IMR-90 (cell line): ENCODE results near the gene NOMO2. TPM values are rescaled to one million over a fixed set of nuclear protein-coding genes. Genes with fewer than 3 reads are reported as not detected.
"Not testable (repeated sequence)": the region's sequence is repeated elsewhere in the genome, so short reads cannot be mapped to it uniquely, and the experiment has no call there.

Source experiments
- ATAC-seq: fragments of 200-7000 bp; cut with Tn5 transposase; 2 replicates; pipeline ENCODE4 v1.9.1; 2020; ENCODE audit warnings: low read depth, mild to moderate bottlenecking, moderate library complexity
- BruUV-seq: library from RNA; stranded (reverse); fragments of 400-500 nt; replicated peaks from 2 replicates; lab custom pipeline; 2021; lab: Mats Ljungman, UMichigan
- CTCF ChIA-PET: fragments of 300-600 bp; formaldehyde crosslinking; extraction: SDS; loops from one replicate; lab custom pipeline; 2021; ENCODE audit warnings: antibody characterized with exemption; lab: Yijun Ruan, JAX
- POLR2A ChIA-PET: fragments of 300-600 bp; sonication (Branson Sonifier 250); formaldehyde crosslinking; loops from one replicate; lab custom pipeline; 2022; ENCODE audit warnings: antibody characterized with exemption; ENCODE audit not compliant: unreplicated experiment; lab: Charles Lee
- DNase-seq: peaks from one replicate; pipeline ENCODE4 v3.0.0; 2013
- H2AFZ ChIP-seq: replicated peaks from 2 replicates; pipeline ENCODE3; 2013; ENCODE audit warnings: low read length, mild to moderate bottlenecking; ENCODE audit not compliant: poor library complexity
- H2AK5ac ChIP-seq: 2 replicates; pipeline ENCODE4 v1.6.1; 2013; ENCODE audit warnings: low read depth, low read length, inconsistent platforms
- H2AK9ac ChIP-seq: replicated peaks from 2 replicates; pipeline ENCODE3; 2013; ENCODE audit warnings: mild to moderate bottlenecking, low read depth, low read length, moderate library complexity; ENCODE audit not compliant: poor library complexity
- H2BK120ac ChIP-seq: 2 replicates; pipeline ENCODE4 v1.6.1; 2013; ENCODE audit warnings: low read depth, low read length, inconsistent platforms
- H2BK15ac ChIP-seq: 3 replicates; pipeline ENCODE4 v1.6.1; 2013; ENCODE audit warnings: low read depth, low read length, inconsistent platforms
- H2BK20ac ChIP-seq: 2 replicates; pipeline ENCODE4 v1.6.1; 2013; ENCODE audit warnings: low read depth, mild to moderate bottlenecking, inconsistent platforms, low read length, moderate library complexity
- H2BK5ac ChIP-seq: 2 replicates; pipeline ENCODE4 v1.6.1; 2013; ENCODE audit warnings: mild to moderate bottlenecking, low read depth, low read length, inconsistent platforms; ENCODE audit not compliant: poor library complexity, severe bottlenecking
- H3K14ac ChIP-seq: replicated peaks from 2 replicates; pipeline ENCODE4 v1.6.1; 2013; ENCODE audit warnings: low read depth, low read length, inconsistent platforms
- H3K18ac ChIP-seq: 2 replicates; pipeline ENCODE4 v1.6.1; 2013; ENCODE audit warnings: low read depth, low read length, control low read depth
- H3K23ac ChIP-seq: 2 replicates; pipeline ENCODE4 v1.6.1; 2013; ENCODE audit warnings: low read depth, low read length, inconsistent platforms
- H3K27ac ChIP-seq: 2 replicates; pipeline ENCODE4 v1.5.1; 2013; ENCODE audit warnings: mild to moderate bottlenecking, control low read depth, low read length; ENCODE audit not compliant: insufficient read depth
- H3K27me3 ChIP-seq: 2 replicates; pipeline ENCODE4 v1.6.1; 2013; ENCODE audit warnings: low read length; ENCODE audit not compliant: control insufficient read depth, insufficient read depth
- H3K36me3 ChIP-seq: 2 replicates; pipeline ENCODE4 v1.6.1; 2013; ENCODE audit warnings: low read length, mixed read lengths; ENCODE audit not compliant: control insufficient read depth, insufficient read depth
- H3K4ac ChIP-seq: 2 replicates; pipeline ENCODE4 v1.6.1; 2013; ENCODE audit warnings: low read depth, low read length, inconsistent platforms
- H3K4me1 ChIP-seq: 2 replicates; pipeline ENCODE4 v1.6.1; 2013; ENCODE audit warnings: low read length, mixed read lengths; ENCODE audit not compliant: control insufficient read depth, insufficient read depth
- H3K4me2 ChIP-seq: 2 replicates; pipeline ENCODE4 v1.6.1; 2013; ENCODE audit warnings: low read depth, mild to moderate bottlenecking, control low read depth, low read length, moderate library complexity
- H3K4me3 ChIP-seq: 2 replicates; pipeline ENCODE4 v1.5.1; 2013; ENCODE audit warnings: low read depth, mild to moderate bottlenecking, control low read depth, low read length, moderate library complexity; ENCODE audit not compliant: insufficient read depth
- H3K56ac ChIP-seq: 2 replicates; pipeline ENCODE4 v1.6.1; 2013; ENCODE audit warnings: low read length, inconsistent platforms; ENCODE audit not compliant: insufficient read depth; ENCODE audit errors: extremely low read depth
- H3K79me1 ChIP-seq, 2 experiments: 2 replicates each; pipeline ENCODE4 v1.6.1; 2013; ENCODE audit warnings: low read length in 2 of 2, inconsistent platforms in 1 of 2, low read depth in 1 of 2
- H3K9ac ChIP-seq: 2 replicates; pipeline ENCODE4 v1.6.1; 2013; ENCODE audit warnings: low read depth, low read length, control low read depth
- H3K9me1 ChIP-seq: 2 replicates; pipeline ENCODE4 v1.6.1; 2013; ENCODE audit warnings: low read length, inconsistent platforms; ENCODE audit not compliant: insufficient read depth
- H3K9me3 ChIP-seq: 2 replicates; pipeline ENCODE4 v1.6.1; 2013; ENCODE audit warnings: low read length; ENCODE audit not compliant: control insufficient read depth, insufficient read depth
- H4K20me1 ChIP-seq: 2 replicates; pipeline ENCODE4 v1.6.1; 2013; ENCODE audit warnings: low read length, inconsistent platforms; ENCODE audit not compliant: insufficient read depth
- H4K5ac ChIP-seq: 2 replicates; pipeline ENCODE4 v1.6.1; 2013; ENCODE audit warnings: mild to moderate bottlenecking, low read depth, low read length, control low read depth
- H4K8ac ChIP-seq, 2 experiments: 2 replicates each; pipeline ENCODE4 v1.6.1; 2013; ENCODE audit warnings: low read depth in 2 of 2, low read length in 2 of 2, control low read depth in 1 of 2, inconsistent platforms in 1 of 2
- H4K91ac ChIP-seq: 2 replicates; pipeline ENCODE4 v1.6.1; 2013; ENCODE audit warnings: low read depth, low read length, inconsistent platforms; ENCODE audit not compliant: insufficient read depth
- WGBS, 2 experiments: methylation state at CpG; one replicate each; pipeline versions ENCODE4 v1.1.5 to v1.1.7; 2013; ENCODE audit warnings: missing lambda C conversion rate in 2 of 2; ENCODE audit not compliant: insufficient read length in 1 of 2; ENCODE audit errors: extremely low coverage in 2 of 2; 5-methylcytosine and 5-hydroxymethylcytosine counted together
- dilution Hi-C: fragments of 300-500 bp; cut with HindIII; formaldehyde crosslinking; loops from one replicate; pipeline ENCODE4 v1.14.3; 2018; ENCODE audit warnings: low sequenced_read_pairs; ENCODE audit not compliant: unreplicated experiment
- in situ Hi-C: fragments of 300-500 bp; cut with MboI; formaldehyde crosslinking; loops from 3 replicates; pipeline ENCODE4 v1.14.3; 2019; ENCODE audit warnings: low sequenced_read_pairs, inconsistent platforms, mixed read lengths
- intact Hi-C: fragments of 100-400 bp; cut with micrococcal nuclease; formaldehyde crosslinking; loops from 2 replicates; pipeline ENCODE4 v1.10.0; 2022
- polyA plus RNA-seq, 3 experiments: library from polyadenylated mRNA; depleted of rRNA; stranded (reverse); fragments of >200 nt; gene quantifications; 2 replicates each; pipeline ENCODE4 v1.2.3, GENCODE V29; 2012; ENCODE audit warnings: low replicate concordance in 1 of 3
- total RNA-seq: library from RNA; depleted of rRNA; stranded (reverse); fragments of >200 nt; gene quantifications from 2 replicates; pipeline ENCODE4 v1.2.3, GENCODE V29; 2012

The NOMO2 gene
- total and polyA plus RNA-seq, 2 of the 4 experiments (the other 2 are of a cell fraction): 103 to 184 TPM

GRCh38 chr16:18525882-18526482 lies 35.9 kb downstream of the NOMO2 start:
- ATAC-seq, in situ Hi-C loops, H2BK20ac ChIP-seq, BruUV-seq, H2BK5ac ChIP-seq, CTCF ChIA-PET, H3K9me3 ChIP-seq, H3K4me1 ChIP-seq, dilution Hi-C loops, H3K56ac ChIP-seq, H3K36me3 ChIP-seq, intact Hi-C loops, POLR2A ChIA-PET, H2BK15ac ChIP-seq, H3K4me2 ChIP-seq, DNase-seq, H2BK120ac ChIP-seq, H3K4ac ChIP-seq, H3K9ac ChIP-seq, H4K5ac ChIP-seq, H3K79me1 ChIP-seq, H2AFZ ChIP-seq, H4K8ac ChIP-seq, H3K9me1 ChIP-seq, H4K20me1 ChIP-seq, H2AK9ac ChIP-seq, H3K23ac ChIP-seq, H3K27me3 ChIP-seq, H3K4me3 ChIP-seq, H2AK5ac ChIP-seq, H3K27ac ChIP-seq, H4K91ac ChIP-seq, H3K14ac ChIP-seq, H3K18ac ChIP-seq: not testable (repeated sequence)
- WGBS, 2 experiments: no CpG with 5 or more reads among the region's 8 CpGs

- H3K4me2 ChIP-seq, intact Hi-C loops, H3K56ac ChIP-seq, H3K36me3 ChIP-seq, CTCF ChIA-PET, H3K27me3 ChIP-seq, DNase-seq, H3K23ac ChIP-seq, H2AFZ ChIP-seq, H4K20me1 ChIP-seq, H2AK9ac ChIP-seq, ATAC-seq, in situ Hi-C loops, H2AK5ac ChIP-seq, H3K9me3 ChIP-seq, H3K9ac ChIP-seq, H2BK15ac ChIP-seq, H3K9me1 ChIP-seq, H3K27ac ChIP-seq, H3K18ac ChIP-seq, H3K79me1 ChIP-seq, H4K5ac ChIP-seq, H4K8ac ChIP-seq, H3K4me3 ChIP-seq, H2BK20ac ChIP-seq, POLR2A ChIA-PET, dilution Hi-C loops, H4K91ac ChIP-seq, BruUV-seq, H2BK120ac ChIP-seq, H2BK5ac ChIP-seq, H3K4ac ChIP-seq, H3K14ac ChIP-seq, H3K4me1 ChIP-seq: not testable (repeated sequence)
- no CpG with 5 or more reads among the region's 9 CpGs for WGBS, 2 experiments
Observed at GRCh38 chr16:18522637-18523036, 39.3 kb downstream of the NOMO2 start.
